Stomach (tissue), 4 donors: ENCODE results near the gene TXNDC15.

ENCODE experiments used
- EP300 ChIP-seq: sonication (generic); formaldehyde crosslinking; IDR thresholded peaks from one replicate; pipeline ENCODE4 v1.6.1; 2017; ENCODE audit warnings: antibody characterized with exemption
- POLR2A ChIP-seq, 4 donors: fragments of 450-650 bp; IDR thresholded peaks; one replicate each; pipeline ENCODE4 v1.6.1; 2016; ENCODE audit warnings: antibody characterized with exemption in 4 of 4, control low read depth in 2 of 4, mild to moderate bottlenecking in 1 of 4, moderate library complexity in 1 of 4
- TF ChIP-seq, protein P1 (sequence below), 7 experiments: fragments of 450-650 bp in 4 of 7; fragments of 200-600 bp in 3 of 7; sonication (generic) in 3 of 7; IDR thresholded peaks; one replicate each; pipeline ENCODE4 v1.5.1; 2016 to 2019; ENCODE audit warnings: antibody characterized with exemption in 7 of 7, control low read depth in 2 of 7, mild to moderate bottlenecking in 1 of 7

DNA sequence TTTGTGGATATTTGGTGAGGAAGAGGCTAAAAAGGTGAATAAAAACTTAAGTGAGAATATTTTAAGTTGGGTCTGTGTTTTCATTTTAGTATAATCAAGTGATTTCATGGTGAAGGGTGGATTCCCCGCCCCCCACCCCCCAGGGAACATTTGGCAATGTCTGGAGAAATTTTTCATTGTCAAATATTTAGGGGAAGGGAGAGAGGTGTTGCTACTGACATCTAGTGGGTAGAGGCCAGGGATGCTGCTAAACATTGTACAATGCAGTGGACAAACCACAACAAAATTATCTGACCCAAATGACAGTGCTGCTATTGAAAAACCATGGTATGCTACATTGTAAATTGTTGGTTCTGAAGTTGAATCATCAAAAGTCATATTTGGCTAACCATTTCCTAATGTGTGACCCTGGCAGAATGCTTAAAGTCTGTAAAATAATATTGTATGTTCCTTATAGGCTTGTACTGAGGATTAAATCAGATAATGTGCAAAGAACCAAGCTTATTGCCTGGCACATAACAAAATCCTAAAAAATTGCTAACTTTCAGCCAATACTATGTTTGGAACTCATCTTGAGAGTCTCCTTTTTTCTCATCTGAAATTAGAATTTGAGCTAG is 22.8 kb upstream of the TXNDC15 start:
- TF ChIP-seq POLR2A (IDR thresholded peaks at IDR 0.05) (no peak), EP300 (no peak)
- TF ChIP-seq, protein P1, sequence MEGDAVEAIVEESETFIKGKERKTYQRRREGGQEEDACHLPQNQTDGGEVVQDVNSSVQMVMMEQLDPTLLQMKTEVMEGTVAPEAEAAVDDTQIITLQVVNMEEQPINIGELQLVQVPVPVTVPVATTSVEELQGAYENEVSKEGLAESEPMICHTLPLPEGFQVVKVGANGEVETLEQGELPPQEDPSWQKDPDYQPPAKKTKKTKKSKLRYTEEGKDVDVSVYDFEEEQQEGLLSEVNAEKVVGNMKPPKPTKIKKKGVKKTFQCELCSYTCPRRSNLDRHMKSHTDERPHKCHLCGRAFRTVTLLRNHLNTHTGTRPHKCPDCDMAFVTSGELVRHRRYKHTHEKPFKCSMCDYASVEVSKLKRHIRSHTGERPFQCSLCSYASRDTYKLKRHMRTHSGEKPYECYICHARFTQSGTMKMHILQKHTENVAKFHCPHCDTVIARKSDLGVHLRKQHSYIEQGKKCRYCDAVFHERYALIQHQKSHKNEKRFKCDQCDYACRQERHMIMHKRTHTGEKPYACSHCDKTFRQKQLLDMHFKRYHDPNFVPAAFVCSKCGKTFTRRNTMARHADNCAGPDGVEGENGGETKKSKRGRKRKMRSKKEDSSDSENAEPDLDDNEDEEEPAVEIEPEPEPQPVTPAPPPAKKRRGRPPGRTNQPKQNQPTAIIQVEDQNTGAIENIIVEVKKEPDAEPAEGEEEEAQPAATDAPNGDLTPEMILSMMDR (IDR thresholded peaks at IDR 0.05) = no peak
